WERI-Rb-1 (cell line): ENCODE measurements around the gene RMND1.
"Not testable (repeated sequence)": the region's sequence is repeated elsewhere in the genome, so short reads cannot be mapped to it uniquely, and the experiment has no call there.

Experiments used
- DNase-seq: peaks from one replicate; pipeline ENCODE4 v3.0.0-alpha.2; 2020
- H3K27ac ChIP-seq: fragments of 250-450 bp; sonication (Bioruptor Pico); 2 replicates; pipeline ENCODE4 v1.5.1; 2020; ENCODE audit warnings: mild to moderate bottlenecking, moderate library complexity
- H3K27me3 ChIP-seq: fragments of 250-450 bp; sonication (Bioruptor Pico); 2 replicates; pipeline ENCODE4 v1.5.1; 2021; ENCODE audit warnings: mild to moderate bottlenecking, low read depth, moderate library complexity; ENCODE audit not compliant: insufficient read depth, severe bottlenecking
- H3K36me3 ChIP-seq: fragments of 250-450 bp; sonication (Bioruptor Pico); 2 replicates; pipeline ENCODE4 v1.5.1; 2020; ENCODE audit warnings: mild to moderate bottlenecking, moderate library complexity
- H3K4me3 ChIP-seq: 2 replicates; pipeline ENCODE4 v1.5.1; 2011; ENCODE audit warnings: low read depth, mild to moderate bottlenecking, control low read depth, low read length
- H3K9me3 ChIP-seq: fragments of 250-450 bp; sonication (Bioruptor Pico); 2 replicates; pipeline ENCODE4 v1.5.1; 2021; ENCODE audit warnings: mild to moderate bottlenecking, moderate library complexity; ENCODE audit not compliant: severe bottlenecking
- TF ChIP-seq, protein P1 (sequence below): IDR thresholded peaks from 2 replicates; pipeline ENCODE4 v1.5.1; 2011; ENCODE audit warnings: low read depth, mild to moderate bottlenecking, control low read depth, inconsistent platforms, low read length

Gene RMND1

DNA sequence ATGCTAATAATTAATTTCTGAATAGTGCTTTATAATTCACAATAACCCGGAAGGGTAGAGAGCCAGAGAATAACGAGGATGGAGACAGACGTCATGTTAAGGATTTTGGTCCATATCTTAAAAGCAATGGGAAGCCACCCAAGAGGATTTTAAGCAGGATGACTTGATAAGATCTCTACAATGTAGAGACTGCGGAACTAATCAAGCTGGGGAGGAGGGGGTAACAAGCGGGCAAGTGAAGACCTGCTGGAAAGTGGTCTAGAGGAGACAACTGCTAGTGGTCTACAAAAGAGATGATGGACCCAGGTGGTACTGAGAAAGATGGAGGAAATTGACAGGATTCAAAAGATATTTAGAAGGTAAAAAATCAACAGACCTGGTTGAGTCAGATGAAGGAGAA lies 67.8 kb downstream of the RMND1 start:
- Histone ChIP-seq H3K27ac (no peak overlapping the region), H3K9me3 (no peaks in the 10 kb centered on the region), H3K36me3 (peaks cover 4% of the 10 kb centered on the region), H3K27me3 (no peaks in the 10 kb centered on the region), H3K4me3 (no peak overlapping the region)
- TF ChIP-seq, protein P1, sequence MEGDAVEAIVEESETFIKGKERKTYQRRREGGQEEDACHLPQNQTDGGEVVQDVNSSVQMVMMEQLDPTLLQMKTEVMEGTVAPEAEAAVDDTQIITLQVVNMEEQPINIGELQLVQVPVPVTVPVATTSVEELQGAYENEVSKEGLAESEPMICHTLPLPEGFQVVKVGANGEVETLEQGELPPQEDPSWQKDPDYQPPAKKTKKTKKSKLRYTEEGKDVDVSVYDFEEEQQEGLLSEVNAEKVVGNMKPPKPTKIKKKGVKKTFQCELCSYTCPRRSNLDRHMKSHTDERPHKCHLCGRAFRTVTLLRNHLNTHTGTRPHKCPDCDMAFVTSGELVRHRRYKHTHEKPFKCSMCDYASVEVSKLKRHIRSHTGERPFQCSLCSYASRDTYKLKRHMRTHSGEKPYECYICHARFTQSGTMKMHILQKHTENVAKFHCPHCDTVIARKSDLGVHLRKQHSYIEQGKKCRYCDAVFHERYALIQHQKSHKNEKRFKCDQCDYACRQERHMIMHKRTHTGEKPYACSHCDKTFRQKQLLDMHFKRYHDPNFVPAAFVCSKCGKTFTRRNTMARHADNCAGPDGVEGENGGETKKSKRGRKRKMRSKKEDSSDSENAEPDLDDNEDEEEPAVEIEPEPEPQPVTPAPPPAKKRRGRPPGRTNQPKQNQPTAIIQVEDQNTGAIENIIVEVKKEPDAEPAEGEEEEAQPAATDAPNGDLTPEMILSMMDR: no peak
- DNase-seq: no peak

DNA sequence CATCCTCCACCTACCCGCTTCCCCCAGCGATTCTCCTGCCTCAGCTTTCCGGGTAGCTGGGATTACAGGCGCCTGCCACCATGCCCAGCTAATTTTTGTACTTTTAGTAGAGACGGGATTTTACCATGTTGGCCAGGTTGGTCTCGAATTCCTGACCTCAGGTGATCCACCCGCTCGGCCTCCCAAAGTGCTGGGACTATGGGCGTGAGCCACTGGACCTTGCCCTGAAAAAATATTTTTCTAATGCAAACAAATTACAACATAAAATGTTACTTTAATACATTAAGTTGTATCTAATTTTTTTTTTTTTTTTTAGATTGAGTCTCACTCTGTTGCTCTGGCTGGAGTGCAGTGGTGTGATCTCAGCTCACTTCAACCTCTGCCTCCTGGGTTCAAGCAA lies 69.3 kb downstream of the RMND1 start:
- not testable (repeated sequence) for H3K4me3 ChIP-seq, H3K36me3 ChIP-seq, H3K27ac ChIP-seq, DNase-seq, H3K27me3 ChIP-seq, H3K9me3 ChIP-seq

DNA sequence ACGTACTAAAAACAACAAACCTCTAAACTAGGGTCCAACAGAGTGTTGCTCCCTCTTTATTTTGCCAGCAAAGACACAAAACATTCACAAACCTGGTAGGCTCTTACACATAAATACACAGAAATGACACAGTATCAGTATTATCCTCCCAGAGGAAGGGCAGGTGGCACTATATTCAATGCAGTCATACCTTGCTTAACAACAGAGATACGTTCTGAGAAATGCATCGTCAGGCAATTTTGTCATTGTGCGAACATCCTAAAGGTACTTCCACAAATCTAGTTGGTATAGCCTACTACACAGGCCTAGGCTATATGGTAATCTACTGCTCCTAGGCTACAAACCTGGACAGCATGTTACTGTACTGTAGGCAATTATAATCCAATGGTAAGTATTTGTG lies 70.2 kb downstream of the RMND1 start:
- H3K27me3 ChIP-seq: no peaks in the 10 kb centered on the region
- H3K4me3 ChIP-seq: no peak overlapping the region
- TF ChIP-seq, protein P1: no peak
- no peak for DNase-seq
- H3K36me3 ChIP-seq: peaks cover 4% of the 10 kb centered on the region
- no peaks in the 10 kb centered on the region for H3K9me3 ChIP-seq
- no peak overlapping the region for H3K27ac ChIP-seq

DNA sequence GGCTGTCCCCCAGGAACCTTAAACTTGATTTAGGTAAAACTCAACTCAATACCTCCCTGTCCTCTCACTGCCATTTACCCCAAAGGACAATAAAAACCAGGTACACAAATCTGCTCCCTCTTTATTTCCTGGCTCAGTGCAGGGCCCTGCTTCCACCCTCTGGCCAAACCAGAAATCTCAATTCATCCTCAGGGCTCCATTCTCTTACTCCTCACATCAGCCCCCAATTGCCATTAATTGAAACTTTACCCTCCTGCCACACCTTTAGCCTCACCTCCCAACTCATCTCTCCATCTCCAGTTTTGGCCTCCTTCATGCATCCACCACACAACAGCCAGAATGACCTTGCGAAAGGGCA lies 71.1 kb downstream of the RMND1 start:
- no peak overlapping the region for H3K4me3 ChIP-seq
- no peak overlapping the region for H3K27ac ChIP-seq

DNA sequence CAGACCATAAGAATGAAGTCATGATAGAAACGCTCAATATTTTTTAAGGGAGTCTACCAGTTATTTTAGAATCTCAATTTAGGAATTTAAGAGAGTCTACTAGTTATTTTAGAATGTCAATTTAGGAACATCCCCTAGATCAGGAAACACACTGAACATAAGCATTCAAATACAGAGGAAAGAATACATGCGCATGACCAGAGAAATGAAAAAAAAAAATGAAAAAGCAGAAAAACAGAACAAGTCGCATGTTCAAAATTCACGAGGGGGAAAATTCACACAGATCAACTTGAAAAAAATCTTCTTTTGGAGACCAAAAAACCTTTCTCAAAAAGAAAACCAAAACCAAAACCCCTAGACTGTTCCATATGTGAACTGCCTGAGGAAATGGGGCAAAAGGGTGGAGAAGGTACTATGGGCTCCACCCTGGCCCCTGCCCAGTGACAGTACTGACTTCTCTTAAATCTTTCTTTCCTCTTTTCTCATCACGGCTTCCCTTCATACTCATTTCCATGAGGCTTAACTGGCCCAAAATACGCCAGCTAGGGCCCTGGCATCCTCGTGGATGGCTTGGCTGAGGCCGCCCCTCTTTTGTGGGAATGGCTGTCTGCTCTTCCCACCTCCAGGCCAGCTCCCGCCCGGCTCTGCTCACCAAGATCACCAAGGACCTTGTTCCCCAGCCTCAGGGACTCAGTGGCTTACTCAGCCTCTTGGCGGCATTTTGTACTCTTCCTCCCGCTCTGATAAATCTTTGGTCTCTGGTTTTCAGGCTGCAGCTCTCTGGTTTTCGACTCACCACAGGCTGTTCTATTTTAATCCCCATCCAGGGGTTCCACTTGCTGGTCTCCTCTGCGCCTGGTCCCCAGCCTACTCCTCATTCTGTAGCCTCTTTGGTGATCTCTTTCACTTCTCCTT lies 71.7 kb downstream of the RMND1 start:
- peaks cover 4% of the 10 kb centered on the region for H3K36me3 ChIP-seq
- H3K27ac ChIP-seq: no peak overlapping the region
- H3K9me3 ChIP-seq: no peaks in the 10 kb centered on the region
- DNase-seq: no peak
- no peaks in the 10 kb centered on the region for H3K27me3 ChIP-seq
- no peak overlapping the region for H3K4me3 ChIP-seq
- TF ChIP-seq, protein P1: no peak

More for the DNA sequence above, 71.1 kb downstream of the RMND1 start:
- no peak for DNase-seq
- Histone ChIP-seq H3K36me3 (peaks cover 4% of the 10 kb centered on the region), H3K9me3 (no peaks in the 10 kb centered on the region), H3K27me3 (no peaks in the 10 kb centered on the region)
- TF ChIP-seq, protein P1: no peak

DNA sequence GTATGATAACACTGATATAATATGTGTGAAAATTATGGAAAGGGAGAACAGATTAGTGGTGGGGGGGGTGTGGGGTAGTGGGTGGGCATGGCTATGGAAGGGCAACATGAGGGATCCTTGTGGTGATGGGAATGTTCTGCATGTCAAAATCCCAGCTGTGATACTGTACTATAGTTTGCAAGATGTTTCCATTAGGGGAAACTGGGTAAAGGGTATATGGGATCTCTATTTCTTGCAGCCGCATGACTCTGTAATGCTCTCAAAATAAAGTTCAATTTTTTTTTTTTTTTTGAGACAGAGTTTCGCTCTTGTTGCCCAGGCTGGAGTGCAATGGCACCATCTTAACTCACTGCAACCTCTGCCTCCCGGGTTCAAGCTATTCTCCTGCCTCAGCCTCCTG lies 74.8 kb downstream of the RMND1 start:
- Histone ChIP-seq H3K4me3 (no peak overlapping the region), H3K9me3 (no peaks in the 10 kb centered on the region), H3K36me3 (no peaks in the 10 kb centered on the region; the same call in 1 of the 2 replicates), H3K27me3 (no peaks in the 10 kb centered on the region), H3K27ac (no peak overlapping the region)
- no peak for DNase-seq
- TF ChIP-seq, protein P1: no peak
